Measurements from ENCODE around the gene OBSCN.

OBSCN gene

GRCh38 chr1:228347181-228347580 is 139.3 kb downstream of the OBSCN start:
- no peak for DNase-seq

- DNase-seq = no peak
These were observed 141.0 kb downstream of the OBSCN start for GRCh38 chr1:228348708-228349467.

GRCh38 chr1:228349701-228350171 is 141.9 kb downstream of the OBSCN start:
- DNase-seq = no peak

GRCh38 chr1:228350179-228350742 is 142.4 kb downstream of the OBSCN start:
- DNase-seq = no peak

- no peak for DNase-seq
These were observed 143.3 kb downstream of the OBSCN start for GRCh38 chr1:228350831-228351781.

- DNase-seq = no peak
These were observed 144.0 kb downstream of the OBSCN start for GRCh38 chr1:228351850-228352249.

- DNase-seq = no peak
These were observed 145.0 kb downstream of the OBSCN start for GRCh38 chr1:228352677-228353481.

GRCh38 chr1:228353601-228354371 is 145.9 kb downstream of the OBSCN start:
- DNase-seq = no peak

GRCh38 chr1:228354390-228355320 is 146.8 kb downstream of the OBSCN start:
- DNase-seq = no peak

GRCh38 chr1:228356897-228357680 is 149.2 kb downstream of the OBSCN start:
- DNase-seq = no peak

GRCh38 chr1:228358039-228358763 is 150.4 kb downstream of the OBSCN start:
- DNase-seq = no peak

GRCh38 chr1:228358764-228359612 is 151.1 kb downstream of the OBSCN start:
- no peak for DNase-seq

GRCh38 chr1:228359613-228360532 is 152.0 kb downstream of the OBSCN start:
- DNase-seq = no peak

GRCh38 chr1:228360533-228361313 is 152.9 kb downstream of the OBSCN start:
- DNase-seq = no peak

GRCh38 chr1:228361314-228362140 is 153.7 kb downstream of the OBSCN start:
- DNase-seq = no peak
